GM18868 (cell line): ENCODE measurements around the gene SEC62.
"Not testable (repeated sequence)": the region's sequence is repeated elsewhere in the genome, so short reads cannot be mapped to it uniquely, and the experiment has no call there.

Experiments
- ATAC-seq: cut with Tn5 transposase; IDR thresholded peaks from one replicate; pipeline ENCODE4 v1.9.1; 2021; ENCODE audit warnings: mild to moderate bottlenecking, moderate library complexity; ENCODE audit not compliant: unreplicated experiment

Gene SEC62

DNA sequence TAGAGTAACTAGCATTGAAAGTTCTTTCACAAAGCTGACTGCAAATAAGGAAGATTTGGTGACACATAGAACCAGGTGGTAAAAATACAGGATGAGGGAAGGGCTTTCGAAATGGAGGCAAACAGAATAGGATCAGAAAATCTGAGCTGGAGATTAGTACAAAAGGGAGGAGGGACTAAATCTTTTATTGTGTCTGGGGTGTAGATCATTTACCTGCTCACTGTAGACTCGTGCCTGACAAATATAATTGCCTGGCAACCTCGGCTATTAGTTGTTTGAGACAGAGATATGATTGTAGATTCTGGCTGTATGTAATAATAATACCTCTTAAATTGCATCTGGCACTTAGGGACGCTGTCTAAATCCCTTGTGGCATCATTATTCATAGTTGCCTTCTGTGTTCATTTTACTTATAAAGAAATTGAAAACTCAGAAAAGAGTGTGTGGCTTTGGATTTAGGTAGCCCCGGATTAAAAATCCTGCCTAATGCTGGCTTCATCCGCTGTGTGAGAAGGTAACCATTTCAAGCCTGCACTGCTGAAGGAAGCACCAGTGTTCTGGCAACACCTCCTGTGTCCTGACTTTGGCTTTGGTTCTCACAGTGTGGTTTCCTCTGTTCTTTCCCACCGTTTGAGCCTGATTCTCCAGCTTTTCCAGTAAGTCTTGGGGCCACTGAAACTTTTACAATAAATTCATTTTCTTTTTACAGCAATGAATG is 46.2 kb downstream of the SEC62 start:
- no peak for ATAC-seq

- no peak for ATAC-seq
Measured at GRCh38 chr3:170016057-170016456, 49.5 kb downstream of the SEC62 start.

- not testable (repeated sequence) for ATAC-seq
Measured at GRCh38 chr3:170019306-170019705, 52.7 kb downstream of the SEC62 start.

DNA sequence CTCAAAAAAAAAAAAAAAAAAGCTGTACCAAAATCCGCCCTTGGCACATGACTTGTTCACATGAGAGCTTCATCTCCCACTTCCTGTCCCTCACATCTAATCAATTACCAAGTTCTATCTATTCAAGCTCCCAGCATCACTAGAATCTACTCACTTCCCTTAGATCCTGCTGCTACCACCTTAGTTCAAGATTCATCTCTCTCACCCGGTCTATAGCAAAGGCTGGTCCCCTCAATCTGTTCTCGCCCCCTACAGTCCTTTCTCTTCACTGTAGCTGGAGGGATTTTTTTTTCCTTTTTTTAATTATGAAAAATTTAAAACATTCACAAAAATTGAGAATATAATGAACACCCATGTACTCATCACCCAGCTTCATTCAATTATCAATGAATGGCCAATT is 54.5 kb downstream of the SEC62 start:
- ATAC-seq: no peak

GRCh38 chr3:170022336-170022735 is 55.7 kb downstream of the SEC62 start:
- no peak for ATAC-seq

- ATAC-seq: no peak
Measured at GRCh38 chr3:170023165-170023564, 56.6 kb downstream of the SEC62 start.

DNA sequence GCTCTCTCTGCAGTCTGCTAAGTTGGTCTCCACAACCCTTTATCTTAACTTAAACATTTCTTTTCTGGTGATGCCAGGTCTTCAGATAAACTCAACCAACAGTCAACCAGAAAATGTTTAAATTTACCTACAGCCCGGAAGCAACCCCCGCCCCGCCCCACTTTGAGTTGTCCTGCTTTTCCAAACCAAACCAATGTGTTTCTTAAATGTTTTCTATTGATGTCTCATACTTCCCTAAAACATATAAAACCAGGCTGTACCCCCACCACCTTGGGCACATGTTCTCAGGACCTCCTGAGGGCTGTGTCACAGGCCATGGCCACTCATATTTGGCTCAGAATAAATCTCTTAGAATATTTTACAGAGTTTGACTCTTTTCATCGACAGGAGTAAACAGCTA is 58.0 kb downstream of the SEC62 start:
- no peak for ATAC-seq

GRCh38 chr3:170027233-170028102 is 60.9 kb downstream of the SEC62 start:
- no peak for ATAC-seq

DNA sequence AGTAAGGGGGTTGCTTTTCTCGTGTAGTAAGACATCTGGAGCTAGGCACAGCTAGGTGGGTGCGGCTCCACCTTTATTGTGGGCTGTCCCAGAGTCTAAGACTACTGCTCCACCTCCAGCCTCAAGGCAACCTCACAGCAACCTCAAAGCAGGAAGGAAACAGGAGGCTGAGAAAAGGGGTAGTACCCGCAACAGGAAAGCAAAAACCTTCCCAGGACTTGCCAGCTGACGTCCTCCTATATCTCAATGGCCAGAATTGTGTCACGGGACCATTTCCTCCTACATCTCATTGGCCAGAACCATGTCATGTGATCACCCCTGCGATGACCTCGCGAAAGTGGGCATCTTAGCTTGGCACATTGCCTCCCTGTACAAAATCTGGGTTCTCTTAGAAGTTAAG is 66.9 kb downstream of the SEC62 start:
- ATAC-seq: no peak

GRCh38 chr3:170037463-170038433 is 71.1 kb downstream of the SEC62 start, which contains the start of gene GPR160:
Gene GPR160, plus strand, starts transcription at chr3:170037995. Its CDS starts 45,978 bp downstream, at chr3:170083973.
- ATAC-seq: peak; percentile 78

GRCh38 chr3:170038434-170039110 is 72.0 kb downstream of the SEC62 start:
- peak; percentile 5 for ATAC-seq

DNA sequence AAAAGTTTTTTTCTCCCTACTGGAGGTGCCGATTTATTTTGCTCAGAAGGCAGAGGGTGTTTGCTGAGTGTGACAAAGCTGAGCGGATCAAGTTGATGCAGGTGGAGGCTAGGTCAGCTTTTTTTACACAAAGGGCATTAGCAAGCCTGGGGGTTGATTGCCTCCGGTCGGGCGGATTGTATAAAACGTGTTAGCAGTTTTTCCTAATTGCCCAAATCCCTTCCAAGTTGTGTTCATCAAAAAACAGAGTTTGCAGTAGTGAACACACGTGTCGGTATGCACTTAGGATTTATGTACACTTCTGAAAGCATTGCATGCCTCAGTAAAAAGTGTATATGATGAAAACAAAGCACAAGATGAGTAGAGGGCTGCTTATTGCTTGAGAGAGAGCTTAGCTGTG is 73.8 kb downstream of the SEC62 start:
- ATAC-seq: no peak

DNA sequence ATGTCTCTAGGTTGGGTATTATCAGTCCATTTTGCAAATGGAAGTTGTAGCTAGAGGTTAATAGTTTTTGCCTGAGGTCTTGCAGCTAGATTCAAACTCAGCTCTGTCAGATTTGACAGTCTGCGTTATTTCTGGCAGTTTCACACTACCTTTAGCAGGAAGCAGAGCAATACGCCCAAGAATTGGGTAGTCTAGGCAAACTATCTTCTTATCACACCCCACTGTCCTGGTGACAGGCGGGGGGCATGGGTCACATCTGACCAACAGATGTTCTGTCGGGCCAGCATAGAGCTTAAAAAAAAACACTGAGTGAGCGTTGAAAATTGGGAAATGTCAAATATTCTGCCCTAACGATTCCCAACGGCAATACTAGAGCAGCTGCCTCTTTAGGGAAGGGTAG is 76.9 kb downstream of the SEC62 start:
- ATAC-seq: no peak

- no peak for ATAC-seq
Measured at GRCh38 chr3:170044271-170044670, 77.7 kb downstream of the SEC62 start.

DNA sequence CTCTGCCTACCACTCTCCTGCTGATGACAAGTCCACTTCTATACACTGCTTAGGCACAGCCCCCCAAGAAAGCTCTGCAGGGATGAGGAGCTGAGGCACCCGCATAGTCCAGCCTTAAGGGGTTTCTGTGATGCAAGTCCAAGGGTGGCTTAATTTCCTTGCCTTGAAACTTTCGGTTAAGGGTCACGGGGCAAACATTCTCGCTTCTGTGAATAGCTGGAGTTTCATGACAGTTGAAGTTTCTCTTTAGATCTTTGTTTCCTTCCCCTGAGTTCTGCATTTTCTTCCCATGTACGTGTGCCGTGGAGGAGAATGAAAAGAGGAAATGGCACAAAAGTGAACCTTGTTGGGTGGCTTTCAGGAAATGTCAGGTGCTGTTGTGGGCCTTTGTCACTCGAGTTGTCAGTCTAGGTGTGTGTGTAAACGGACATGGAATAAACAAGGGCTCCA is 78.2 kb downstream of the SEC62 start:
- peak; percentile 81 for ATAC-seq

- ATAC-seq: no peak
Measured at GRCh38 chr3:170046269-170047132, 79.9 kb downstream of the SEC62 start.

- no peak for ATAC-seq
Measured at GRCh38 chr3:170047133-170047404, 80.5 kb downstream of the SEC62 start.
